Vagina (tissue), 2 donors: ENCODE measurements around the gene EVX2. TPM values are rescaled to one million over a fixed set of nuclear protein-coding genes. Genes with fewer than 3 reads are reported as not detected.
A peak's percentile ranks its signal among the peaks of the same experiment; 100 is the strongest.

ENCODE experiments used
- DNase-seq, 2 donors: peaks; one replicate each; pipeline ENCODE4 v3.0.0-alpha.2; 2017; ENCODE audit errors: extremely low spot score in 2 of 2
- H3K27ac ChIP-seq: fragments of 200-600 bp; sonication (generic); one replicate; pipeline ENCODE4 v1.5.1; 2019
- H3K27me3 ChIP-seq: fragments of 200-600 bp; sonication (generic); one replicate; pipeline ENCODE4 v1.5.1; 2019
- H3K36me3 ChIP-seq, 2 donors: fragments of 200-600 bp; sonication (generic); one replicate each; pipeline ENCODE4 v1.5.1; 2017 to 2019
- H3K4me1 ChIP-seq: fragments of 200-600 bp; sonication (generic); one replicate; pipeline ENCODE4 v1.5.1; 2019
- H3K4me3 ChIP-seq, 2 donors: fragments of 200-600 bp; sonication (generic); 1 replicate in 1 of 2; 2 replicates in 1 of 2; pipeline ENCODE4 v1.5.1; 2016 to 2019
- H3K9me3 ChIP-seq: fragments of 200-600 bp; sonication (generic); one replicate; pipeline ENCODE4 v1.5.1; 2019
- CTCF ChIP-seq, 3 experiments: fragments of 450-650 bp in 2 of 3; fragments of 200-600 bp in 1 of 3; sonication (generic) in 1 of 3; IDR thresholded peaks; one replicate each; pipeline ENCODE4 v1.5.1; 2017 to 2019; ENCODE audit warnings: antibody characterized with exemption in 3 of 3, mild to moderate bottlenecking in 2 of 3, moderate library complexity in 2 of 3
- POLR2A ChIP-seq, 2 donors: fragments of 450-650 bp; IDR thresholded peaks; one replicate each; pipeline ENCODE4 v1.6.1; 2017; ENCODE audit warnings: antibody characterized with exemption in 2 of 2, mild to moderate bottlenecking in 2 of 2, moderate library complexity in 2 of 2
- POLR2AphosphoS5 ChIP-seq, 2 donors: sonication (generic); formaldehyde crosslinking; IDR thresholded peaks; one replicate each; pipeline ENCODE4 v1.9.0; 2017; ENCODE audit warnings: antibody characterized with exemption in 2 of 2, mild to moderate bottlenecking in 2 of 2, low read depth in 1 of 2; ENCODE audit not compliant: insufficient read depth in 1 of 2
- intact Hi-C: fragments of 100-400 bp; cut with DNase I; formaldehyde crosslinking; loops from one replicate; pipeline ENCODE4 v1.15.1; 2023
- total RNA-seq: library from RNA; depleted of rRNA; stranded (reverse); fragments of >200 nt; gene quantifications from one replicate; pipeline ENCODE4 v1.2.3, GENCODE V29; 2016

EVX2 gene
- total RNA-seq, 1 donor from 2014 or later, result 0.98 TPM

- intact Hi-C loops, result no loop called here
- DNase-seq, result no peak
- Histone ChIP-seq H3K27ac (peak overlapping the region; percentile 82), H3K36me3 (no peaks in the 10 kb centered on the region), H3K4me1 (peaks cover 66% of the 10 kb centered on the region), H3K27me3 (no peaks in the 10 kb centered on the region), H3K4me3 (peak overlapping the region; percentile 54 to 59), H3K9me3 (no peaks in the 10 kb centered on the region)
- TF ChIP-seq POLR2AphosphoS5 (IDR thresholded peaks at IDR 0.05; ENCODE audit: insufficient read depth in 1 of 2, low read depth in 1 of 2), result peak in 1 of 2 donors; percentile 30
- no peak for TF ChIP-seq CTCF (IDR thresholded peaks at IDR 0.05)
- no peak for TF ChIP-seq POLR2A (IDR thresholded peaks at IDR 0.05)
Measured at GRCh38 chr2:176105730-176106580, 22.2 kb upstream of the EVX2 start.

GRCh38 chr2:176105078-176105729 lies 21.4 kb upstream of the EVX2 start:
- Histone ChIP-seq H3K4me1 (peaks cover 67% of the 10 kb centered on the region), H3K36me3 (no peaks in the 10 kb centered on the region), H3K27ac (peak overlapping the region; percentile 82), H3K9me3 (no peaks in the 10 kb centered on the region), H3K4me3 (peak overlapping the region; percentile 54 to 59), H3K27me3 (no peaks in the 10 kb centered on the region)
- no peak for DNase-seq
- peak in 1 of 2 donors; percentile 48 for TF ChIP-seq POLR2A (IDR thresholded peaks at IDR 0.05)
- TF ChIP-seq CTCF (IDR thresholded peaks at IDR 0.05), result no peak
- peak in 1 of 2 donors; percentile 74 for TF ChIP-seq POLR2AphosphoS5 (IDR thresholded peaks at IDR 0.05; ENCODE audit: insufficient read depth in 1 of 2, low read depth in 1 of 2)
- intact Hi-C loops, result no loop called here

GRCh38 chr2:176104316-176105077 lies 20.7 kb upstream of the EVX2 start:
- TF ChIP-seq CTCF (IDR thresholded peaks at IDR 0.05) (no peak), POLR2AphosphoS5 (IDR thresholded peaks at IDR 0.05; ENCODE audit: insufficient read depth in 1 of 2, low read depth in 1 of 2) (peak in 1 of 2 donors; percentile 66), POLR2A (IDR thresholded peaks at IDR 0.05) (peak in 1 of 2 donors; percentile 29)
- no peaks in the 10 kb centered on the region for H3K27me3 ChIP-seq
- peak overlapping the region; percentile 82 for H3K27ac ChIP-seq
- peak overlapping the region; percentile 54 to 59 for H3K4me3 ChIP-seq
- no peaks in the 10 kb centered on the region for H3K36me3 ChIP-seq
- no peaks in the 10 kb centered on the region for H3K9me3 ChIP-seq
- intact Hi-C loops, result no loop called here
- peaks cover 66% of the 10 kb centered on the region for H3K4me1 ChIP-seq
- no peak for DNase-seq

GRCh38 chr2:176103742-176104315 lies 20.1 kb upstream of the EVX2 start:
- Histone ChIP-seq H3K9me3 (no peaks in the 10 kb centered on the region), H3K4me3 (peak overlapping the region; percentile 54 to 59), H3K27me3 (no peaks in the 10 kb centered on the region), H3K27ac (peak overlapping the region; percentile 82), H3K36me3 (no peaks in the 10 kb centered on the region), H3K4me1 (peaks cover 59% of the 10 kb centered on the region)
- intact Hi-C loops, result no loop called here
- DNase-seq, result no peak
- TF ChIP-seq CTCF (IDR thresholded peaks at IDR 0.05) (no peak), POLR2A (IDR thresholded peaks at IDR 0.05) (no peak), POLR2AphosphoS5 (IDR thresholded peaks at IDR 0.05; ENCODE audit: insufficient read depth in 1 of 2, low read depth in 1 of 2) (peak in 1 of 2 donors; percentile 53)
